Measurements from ENCODE around the gene DNM3.

DNA sequence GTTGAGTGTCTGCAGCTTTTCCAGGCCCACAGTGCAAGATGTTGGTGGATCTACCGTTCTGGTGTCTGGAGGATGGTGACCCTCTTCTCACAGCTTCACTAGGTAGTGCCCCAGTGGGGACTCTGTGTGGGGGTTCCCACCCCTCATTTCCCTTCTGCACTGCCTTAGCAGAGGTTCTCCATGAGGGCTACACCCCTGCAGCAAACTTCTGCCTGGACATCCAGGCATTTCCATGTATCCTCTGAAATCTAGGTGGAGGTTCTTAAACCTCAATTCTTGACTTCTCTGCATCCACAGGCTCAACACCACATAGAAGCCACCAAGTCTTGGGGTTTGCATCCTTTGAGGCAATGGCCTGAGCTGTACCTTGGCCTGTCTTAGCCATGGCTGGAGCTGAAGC is 14.3 kb upstream of the DNM3 start:
- TF ChIP-seq POLR2A (IDR thresholded peaks at IDR 0.05; ENCODE audit: extremely low read depth, insufficient read length): no peak
- TF ChIP-seq, protein P1, sequence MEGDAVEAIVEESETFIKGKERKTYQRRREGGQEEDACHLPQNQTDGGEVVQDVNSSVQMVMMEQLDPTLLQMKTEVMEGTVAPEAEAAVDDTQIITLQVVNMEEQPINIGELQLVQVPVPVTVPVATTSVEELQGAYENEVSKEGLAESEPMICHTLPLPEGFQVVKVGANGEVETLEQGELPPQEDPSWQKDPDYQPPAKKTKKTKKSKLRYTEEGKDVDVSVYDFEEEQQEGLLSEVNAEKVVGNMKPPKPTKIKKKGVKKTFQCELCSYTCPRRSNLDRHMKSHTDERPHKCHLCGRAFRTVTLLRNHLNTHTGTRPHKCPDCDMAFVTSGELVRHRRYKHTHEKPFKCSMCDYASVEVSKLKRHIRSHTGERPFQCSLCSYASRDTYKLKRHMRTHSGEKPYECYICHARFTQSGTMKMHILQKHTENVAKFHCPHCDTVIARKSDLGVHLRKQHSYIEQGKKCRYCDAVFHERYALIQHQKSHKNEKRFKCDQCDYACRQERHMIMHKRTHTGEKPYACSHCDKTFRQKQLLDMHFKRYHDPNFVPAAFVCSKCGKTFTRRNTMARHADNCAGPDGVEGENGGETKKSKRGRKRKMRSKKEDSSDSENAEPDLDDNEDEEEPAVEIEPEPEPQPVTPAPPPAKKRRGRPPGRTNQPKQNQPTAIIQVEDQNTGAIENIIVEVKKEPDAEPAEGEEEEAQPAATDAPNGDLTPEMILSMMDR (IDR thresholded peaks at IDR 0.05; ENCODE audit: low read depth, low read length): no peak
